NCI-H128 (cell line): ENCODE measurements around the gene VAV2.
A peak's percentile ranks its signal among the peaks of the same experiment; 100 is the strongest.
"Not testable (repeated sequence)": the region's sequence is repeated elsewhere in the genome, so short reads cannot be mapped to it uniquely, and the experiment has no call there.

ENCODE experiments used
- DNase-seq: peaks from one replicate; lab custom pipeline; 2025; ENCODE audit not compliant: unreplicated experiment; lab: John Stamatoyannopoulos, UW

The VAV2 gene

GRCh38 chr9:133762488-133763271 lies 229.4 kb downstream of the VAV2 start:
- no peak for DNase-seq

- DNase-seq, result no peak
Measured at GRCh38 chr9:133761641-133762248, 230.4 kb downstream of the VAV2 start.

- no peak for DNase-seq
Measured at GRCh38 chr9:133760713-133761290, 231.3 kb downstream of the VAV2 start.

GRCh38 chr9:133759946-133760345 lies 232.2 kb downstream of the VAV2 start:
- DNase-seq, result no peak

GRCh38 chr9:133759146-133759900 lies 232.8 kb downstream of the VAV2 start:
- DNase-seq, result no peak

- DNase-seq, result no peak
Measured at GRCh38 chr9:133758228-133758627, 233.9 kb downstream of the VAV2 start.

- no peak for DNase-seq
Measured at GRCh38 chr9:133754688-133755227, 237.4 kb downstream of the VAV2 start.

- no peak for DNase-seq
Measured at GRCh38 chr9:133754187-133754586, 237.9 kb downstream of the VAV2 start.

GRCh38 chr9:133752739-133753446 lies 239.2 kb downstream of the VAV2 start:
- DNase-seq, result no peak

- DNase-seq, result no peak
Measured at GRCh38 chr9:133750982-133751649, 241.0 kb downstream of the VAV2 start.

- no peak for DNase-seq
Measured at GRCh38 chr9:133747309-133747708, 244.8 kb downstream of the VAV2 start.

- DNase-seq, result not testable (repeated sequence)
Measured at GRCh38 chr9:133744528-133744927, 247.6 kb downstream of the VAV2 start.

- peak; percentile 9 for DNase-seq
Measured at GRCh38 chr9:133742849-133743444, 249.2 kb downstream of the VAV2 start.

- DNase-seq, result no peak
Measured at GRCh38 chr9:133742251-133742650, 249.9 kb downstream of the VAV2 start.

GRCh38 chr9:133741716-133742115 lies 250.4 kb downstream of the VAV2 start:
- DNase-seq, result no peak

GRCh38 chr9:133740911-133741310 lies 251.2 kb downstream of the VAV2 start:
- no peak for DNase-seq

- DNase-seq, result no peak
Measured at GRCh38 chr9:133739408-133740280, 252.5 kb downstream of the VAV2 start.

- no peak for DNase-seq
Measured at GRCh38 chr9:133738640-133739225, 253.4 kb downstream of the VAV2 start.
